Prostate gland (tissue), 2 donors: ENCODE measurements around the gene PTGIR. TPM values are rescaled to one million over a fixed set of nuclear protein-coding genes. Genes with fewer than 3 reads are reported as not detected.

Experiments used
- DNase-seq: peaks from one replicate; pipeline ENCODE4 v3.0.0-alpha.2; 2019; ENCODE audit warnings: low spot score
- H3K27ac ChIP-seq, 2 donors: fragments of 200-600 bp; sonication (generic); 2 replicates each; pipeline ENCODE4 v1.5.1; 2017 to 2019
- H3K27me3 ChIP-seq: fragments of 200-600 bp; sonication (generic); replicated peaks from 2 replicates; pipeline ENCODE4 v1.5.1; 2019; ENCODE audit not compliant: insufficient read depth
- H3K36me3 ChIP-seq, 2 donors: fragments of 200-600 bp; sonication (generic); 1 replicate in 1 of 2; 2 replicates in 1 of 2; pipeline versions ENCODE4 v1.5.1 to v1.8.1; 2017 to 2019
- H3K4me1 ChIP-seq: fragments of 200-600 bp; sonication (generic); replicated peaks from 2 replicates; pipeline ENCODE4 v1.5.1; 2019
- H3K4me3 ChIP-seq, 2 donors: fragments of 200-600 bp; sonication (generic); 2 replicates each; pipeline ENCODE4 v1.5.1; 2017 to 2019
- H3K9me3 ChIP-seq: fragments of 200-600 bp; sonication (generic); 2 replicates; pipeline ENCODE4 v1.5.1; 2017
- CTCF ChIP-seq, 4 experiments: fragments of 200-600 bp in 2 of 4; fragments of 450-650 bp in 2 of 4; sonication (generic) in 2 of 4; IDR thresholded peaks; 1 replicate in 3 of 4; 2 replicates in 1 of 4; pipeline ENCODE4 v1.5.1; 2016 to 2019; ENCODE audit warnings: antibody characterized with exemption in 4 of 4, mild to moderate bottlenecking in 2 of 4, moderate library complexity in 2 of 4
- POLR2A ChIP-seq: fragments of 450-650 bp; IDR thresholded peaks from one replicate; pipeline ENCODE4 v1.6.1; 2016; ENCODE audit warnings: antibody characterized with exemption, mild to moderate bottlenecking
- POLR2AphosphoS5 ChIP-seq: sonication (generic); formaldehyde crosslinking; IDR thresholded peaks from one replicate; pipeline ENCODE4 v1.6.1; 2017; ENCODE audit warnings: antibody characterized with exemption
- WGBS: methylation state at CpG from one replicate; pipeline ENCODE4 v1.1.5; 2018; 5-methylcytosine and 5-hydroxymethylcytosine counted together
- intact Hi-C: fragments of 100-400 bp; cut with DNase I; formaldehyde crosslinking; loops from one replicate; pipeline ENCODE4 v1.14.2; 2022
- total RNA-seq, 2 donors: library from RNA; depleted of rRNA; stranded (reverse); fragments of >200 nt; gene quantifications; one replicate each; pipeline ENCODE4 v1.1.0, GENCODE V29; 2016

The PTGIR gene
- total RNA-seq, 2 donors from 2014 or later: 2.2 TPM; not detected in 1

- TF ChIP-seq POLR2A (no peak), POLR2AphosphoS5 (no peak), CTCF (IDR thresholded peaks at IDR 0.05) (no peak)
- no peak for DNase-seq
- Histone ChIP-seq H3K27ac (no peak overlapping the region), H3K36me3 (no peaks in the 10 kb centered on the region), H3K27me3 (peaks cover 5% of the 10 kb centered on the region), H3K4me1 (no peaks in the 10 kb centered on the region), H3K4me3 (no peak overlapping the region), H3K9me3 (no peaks in the 10 kb centered on the region)
- WGBS: 22% methylated on average over 65 of the region's 144 CpGs
- intact Hi-C loops: no loop called here
Measured at GRCh38 chr19:46648961-46649960, 24.4 kb upstream of the PTGIR start.

GRCh38 chr19:46648060-46648960 is 23.4 kb upstream of the PTGIR start:
- 46% methylated on average over 39 of the region's 63 CpGs for WGBS
- H3K4me1 ChIP-seq: no peaks in the 10 kb centered on the region
- intact Hi-C loops: no loop called here

GRCh38 chr19:46646402-46646801 is 21.5 kb upstream of the PTGIR start:
- no peaks in the 10 kb centered on the region for H3K9me3 ChIP-seq
- H3K27me3 ChIP-seq: peaks cover 5% of the 10 kb centered on the region
- H3K36me3 ChIP-seq: no peaks in the 10 kb centered on the region
- no peak overlapping the region for H3K27ac ChIP-seq
- no peak for DNase-seq
- H3K4me1 ChIP-seq: no peaks in the 10 kb centered on the region
- WGBS: 85% methylated on average over 3 of the region's 3 CpGs
- intact Hi-C loops: no loop called here
- no peak overlapping the region for H3K4me3 ChIP-seq
- TF ChIP-seq POLR2AphosphoS5: no peak

More at GRCh38 chr19:46648060-46648960, 23.4 kb upstream of the PTGIR start:
- Histone ChIP-seq H3K36me3 (no peaks in the 10 kb centered on the region), H3K27ac (no peak overlapping the region), H3K27me3 (peaks cover 5% of the 10 kb centered on the region), H3K9me3 (no peaks in the 10 kb centered on the region), H3K4me3 (no peak overlapping the region)
- TF ChIP-seq CTCF (IDR thresholded peaks at IDR 0.05): no peak
- TF ChIP-seq POLR2AphosphoS5: no peak
- no peak for TF ChIP-seq POLR2A
- no peak for DNase-seq

GRCh38 chr19:46644720-46645119 is 19.8 kb upstream of the PTGIR start:
- WGBS: 23% methylated on average over 3 of the region's 3 CpGs
- TF ChIP-seq POLR2AphosphoS5 (no peak), CTCF (IDR thresholded peaks at IDR 0.05) (no peak), POLR2A (no peak)
- Histone ChIP-seq H3K27ac (no peak overlapping the region), H3K27me3 (peaks cover 5% of the 10 kb centered on the region), H3K4me1 (no peaks in the 10 kb centered on the region), H3K36me3 (no peaks in the 10 kb centered on the region), H3K4me3 (no peak overlapping the region), H3K9me3 (no peaks in the 10 kb centered on the region)
- DNase-seq: no peak
- intact Hi-C loops: no loop called here

- intact Hi-C loops: no loop called here
- H3K4me1 ChIP-seq: peaks cover 3% of the 10 kb centered on the region
- H3K36me3 ChIP-seq: no peaks in the 10 kb centered on the region
- no peak for DNase-seq
- WGBS: 75% methylated on average over 2 of the region's 2 CpGs
- TF ChIP-seq POLR2A (no peak), CTCF (IDR thresholded peaks at IDR 0.05) (no peak), POLR2AphosphoS5 (no peak)
- H3K27me3 ChIP-seq: no peaks in the 10 kb centered on the region
- no peaks in the 10 kb centered on the region for H3K9me3 ChIP-seq
- no peak overlapping the region for H3K4me3 ChIP-seq
- H3K27ac ChIP-seq: no peak overlapping the region
Measured at GRCh38 chr19:46640656-46641055, 15.8 kb upstream of the PTGIR start.
